ENCODE results near the gene DLK2. TPM values are rescaled to one million over a fixed set of nuclear protein-coding genes. Genes with fewer than 3 reads are reported as not detected.

DLK2 gene
- total and polyA plus RNA-seq, 2 of the 13 experiments (the other 11 are each of a cell fraction or from before 2014, with no cell fraction given), result 1.2 to 3.8 TPM

- TF ChIP-seq IRX3 (CRISPR knock-in tag; IDR thresholded peaks at IDR 0.05; ENCODE audit: borderline replicate concordance, low read depth), result no peak
- peak in 1 of 2 experiments; percentile 44; a peak in 1 of 4 replicates for TF ChIP-seq HMGXB4 (CRISPR knock-in tag; IDR thresholded peaks at IDR 0.05; ENCODE audit: borderline replicate concordance in 1 of 2, low read depth in 1 of 2)
- TF ChIP-seq ZNF33B (CRISPR knock-in tag; IDR thresholded peaks at IDR 0.05), result no peak
- no peak for TF ChIP-seq ZBTB37 (CRISPR knock-in tag; IDR thresholded peaks at IDR 0.05)
- TF ChIP-seq KLF11 (CRISPR knock-in tag; IDR thresholded peaks at IDR 0.05), result no peak
- TF ChIP-seq PAF1 (CRISPR knock-in tag; IDR thresholded peaks at IDR 0.05), result no peak
- no peak for TF ChIP-seq CREB1 (IDR thresholded peaks at IDR 0.05)
- no peak for TF ChIP-seq CREB1 (CRISPR knock-in tag; IDR thresholded peaks at IDR 0.05)
- 0 out of 2 replicates have a peak, but pooled peaks have one; percentile 0 for TF ChIP-seq ISX (CRISPR knock-in tag; conservative IDR thresholded peaks at IDR 0.05)
- TF ChIP-seq MAFF (IDR thresholded peaks at IDR 0.05; ENCODE audit: low read depth, low read length), result peak; percentile 48
- no peak; the same call in 1 of the 2 replicates for TF ChIP-seq ZNF563 (CRISPR knock-in tag; IDR thresholded peaks at IDR 0.05)
- TF ChIP-seq ZNF710 (CRISPR knock-in tag; IDR thresholded peaks at IDR 0.05; ENCODE audit: borderline replicate concordance), result peak; percentile 72
- TF ChIP-seq ZNF777 (CRISPR knock-in tag; IDR thresholded peaks at IDR 0.05), result 0 out of 2 replicates have a peak, but pooled peaks have one; percentile 34
- no peak for TF ChIP-seq SMARCE1 (IDR thresholded peaks at IDR 0.05; ENCODE audit: borderline replicate concordance)
- no peak for TF ChIP-seq ZMYM2 (CRISPR knock-in tag; IDR thresholded peaks at IDR 0.05)
- TF ChIP-seq SIN3A (IDR thresholded peaks at IDR 0.05; ENCODE audit: borderline replicate concordance, low read depth, low read length), result no peak
- TF ChIP-seq ZNF383 (CRISPR knock-in tag; IDR thresholded peaks at IDR 0.05; ENCODE audit: borderline replicate concordance), result no peak
- TF ChIP-seq NFATC3 (CRISPR knock-in tag; IDR thresholded peaks at IDR 0.05), result 0 out of 2 replicates have a peak, but pooled peaks have one; percentile 60
- TF ChIP-seq PBX3 (CRISPR knock-in tag; IDR thresholded peaks at IDR 0.05; ENCODE audit: borderline replicate concordance), result no peak
- no peak for TF ChIP-seq ZNF281 (CRISPR knock-in tag; IDR thresholded peaks at IDR 0.05; ENCODE audit: borderline replicate concordance)
- TF ChIP-seq KLF15 (CRISPR knock-in tag; IDR thresholded peaks at IDR 0.05; ENCODE audit: borderline replicate concordance), result no peak
These were observed 33.4 kb upstream of the DLK2 start (continued) for GRCh38 chr6:43488667-43489276.
